Transverse colon (tissue), 4 donors: ENCODE results near the gene TOR1B. TPM values are rescaled to one million over a fixed set of nuclear protein-coding genes. Genes with fewer than 3 reads are reported as not detected.
"Not testable (repeated sequence)": the region's sequence is repeated elsewhere in the genome, so short reads cannot be mapped to it uniquely, and the experiment has no call there.

ENCODE experiments used
- DNase-seq: peaks from one replicate; pipeline ENCODE4 v3.0.0-alpha.2; 2019
- H3K27ac ChIP-seq, 4 donors: fragments of 200-600 bp; sonication (generic); 2 replicates each; pipeline ENCODE4 v1.5.1; 2016 to 2018; ENCODE audit warnings: inconsistent platforms in 4 of 4
- H3K27me3 ChIP-seq: fragments of 200-600 bp; sonication (generic); 2 replicates; pipeline ENCODE4 v1.5.1; 2017; ENCODE audit warnings: inconsistent platforms
- H3K36me3 ChIP-seq, 4 donors: fragments of 200-600 bp; sonication (generic); 2 replicates each; pipeline ENCODE4 v1.5.1; 2017 to 2019; ENCODE audit warnings: inconsistent platforms in 4 of 4
- H3K4me1 ChIP-seq, 4 donors: fragments of 200-600 bp; sonication (generic); 2 replicates each; pipeline ENCODE4 v1.5.1; 2017 to 2020; ENCODE audit warnings: inconsistent platforms in 4 of 4
- H3K4me3 ChIP-seq, 4 donors: fragments of 200-600 bp; sonication (generic); 1 replicate in 1 of 4; 2 replicates in 3 of 4; pipeline versions ENCODE4 v1.5.1 to v1.6.1; 2017 to 2019; ENCODE audit warnings: inconsistent platforms in 4 of 4
- H3K9me3 ChIP-seq, 2 donors: fragments of 200-600 bp; sonication (generic); 2 replicates each; pipeline ENCODE4 v1.5.1; 2017 to 2019; ENCODE audit warnings: inconsistent platforms in 2 of 2
- EP300 ChIP-seq: sonication (generic); formaldehyde crosslinking; IDR thresholded peaks from one replicate; pipeline ENCODE4 v1.6.1; 2017; ENCODE audit warnings: antibody characterized with exemption, low read depth
- POLR2A ChIP-seq: fragments of 450-650 bp; IDR thresholded peaks from one replicate; pipeline ENCODE4 v1.6.1; 2016; ENCODE audit warnings: antibody characterized with exemption, mild to moderate bottlenecking, moderate library complexity
- POLR2AphosphoS5 ChIP-seq, 3 donors: sonication (generic); formaldehyde crosslinking; IDR thresholded peaks; one replicate each; pipeline ENCODE4 v1.6.1; 2016; ENCODE audit warnings: antibody characterized with exemption in 3 of 3
- WGBS, 2 donors: methylation state at CpG; one replicate each; pipeline ENCODE4 v1.1.5; 2018; ENCODE audit warnings: low coverage in 1 of 2; 5-methylcytosine and 5-hydroxymethylcytosine counted together
- in situ Hi-C, 4 donors: fragments of 200-750 bp; cut with MboI; loops; one replicate each; pipeline versions ENCODE4 v1.15.0 to v1.15.1; 2017; ENCODE audit warnings: low sequenced_read_pairs in 3 of 4, low pct_ligation_motif_present in 1 of 4, low pct_unique_long_range_greater_than_20kb in 1 of 4
- intact Hi-C: fragments of 100-400 bp; cut with DNase I; formaldehyde crosslinking; loops from one replicate; pipeline ENCODE4 v1.15.1; 2023; ENCODE audit warnings: low total_unique reads
- total RNA-seq, 4 donors: library from RNA; depleted of rRNA; stranded (reverse); fragments of >200 nt; gene quantifications; one replicate each; pipeline ENCODE4 v1.1.0, GENCODE V29; 2016
- TF ChIP-seq, protein P1 (sequence below), 5 experiments: fragments of 200-600 bp in 3 of 5; fragments of 450-650 bp in 2 of 5; sonication (generic) in 3 of 5; IDR thresholded peaks; 1 replicate in 2 of 5; 2 replicates in 3 of 5; pipeline ENCODE4 v1.5.1; 2016 to 2017; ENCODE audit warnings: antibody characterized with exemption in 5 of 5, inconsistent platforms in 3 of 5, mild to moderate bottlenecking in 2 of 5, moderate library complexity in 1 of 5

Gene TOR1B
- total RNA-seq, 4 donors from 2014 or later, result 49.0 to 105 (median 62.7) TPM

DNA sequence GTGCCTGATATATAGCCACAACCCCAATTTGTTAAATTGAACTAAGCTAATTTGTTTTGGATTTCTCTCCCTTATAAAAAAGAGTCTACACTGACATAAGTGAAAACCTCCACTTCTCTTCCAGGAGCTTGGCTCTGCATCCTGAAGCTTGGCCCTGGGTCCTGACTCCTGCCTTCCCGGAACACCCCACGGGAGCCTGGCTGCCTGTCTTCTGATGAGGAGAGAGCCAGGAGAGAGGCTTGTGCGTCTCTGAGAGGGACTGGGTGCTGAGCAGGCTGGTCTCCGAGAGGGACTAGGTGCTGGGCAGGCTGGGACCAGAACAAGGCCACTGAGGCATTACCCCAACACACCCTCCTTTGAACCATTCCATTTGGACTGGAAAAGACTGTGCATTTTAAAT is 43.7 kb upstream of the TOR1B start:
- no peak for DNase-seq
- TF ChIP-seq EP300, result no peak
- TF ChIP-seq, protein P1, sequence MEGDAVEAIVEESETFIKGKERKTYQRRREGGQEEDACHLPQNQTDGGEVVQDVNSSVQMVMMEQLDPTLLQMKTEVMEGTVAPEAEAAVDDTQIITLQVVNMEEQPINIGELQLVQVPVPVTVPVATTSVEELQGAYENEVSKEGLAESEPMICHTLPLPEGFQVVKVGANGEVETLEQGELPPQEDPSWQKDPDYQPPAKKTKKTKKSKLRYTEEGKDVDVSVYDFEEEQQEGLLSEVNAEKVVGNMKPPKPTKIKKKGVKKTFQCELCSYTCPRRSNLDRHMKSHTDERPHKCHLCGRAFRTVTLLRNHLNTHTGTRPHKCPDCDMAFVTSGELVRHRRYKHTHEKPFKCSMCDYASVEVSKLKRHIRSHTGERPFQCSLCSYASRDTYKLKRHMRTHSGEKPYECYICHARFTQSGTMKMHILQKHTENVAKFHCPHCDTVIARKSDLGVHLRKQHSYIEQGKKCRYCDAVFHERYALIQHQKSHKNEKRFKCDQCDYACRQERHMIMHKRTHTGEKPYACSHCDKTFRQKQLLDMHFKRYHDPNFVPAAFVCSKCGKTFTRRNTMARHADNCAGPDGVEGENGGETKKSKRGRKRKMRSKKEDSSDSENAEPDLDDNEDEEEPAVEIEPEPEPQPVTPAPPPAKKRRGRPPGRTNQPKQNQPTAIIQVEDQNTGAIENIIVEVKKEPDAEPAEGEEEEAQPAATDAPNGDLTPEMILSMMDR (IDR thresholded peaks at IDR 0.05), result no peak
- no peak for TF ChIP-seq POLR2AphosphoS5 (IDR thresholded peaks at IDR 0.05)
- no peak for TF ChIP-seq POLR2A
- no peaks in the 10 kb centered on the region for H3K27me3 ChIP-seq
- H3K36me3 ChIP-seq, result no peaks in the 10 kb centered on the region
- no peaks in the 10 kb centered on the region for H3K9me3 ChIP-seq
- peaks cover 0 to 27% (median 6%) of the 10 kb centered on the region in 4 donors for H3K4me1 ChIP-seq
- no peak overlapping the region for H3K4me3 ChIP-seq
- in situ Hi-C loops, result no loop called here
- 86% methylated on average over 4 of the region's 4 CpGs; no CpG with 5 or more reads in 1 of the 2 donors for WGBS, 2 donors
- intact Hi-C loops, result no loop called here
- H3K27ac ChIP-seq, result no peak overlapping the region

DNA sequence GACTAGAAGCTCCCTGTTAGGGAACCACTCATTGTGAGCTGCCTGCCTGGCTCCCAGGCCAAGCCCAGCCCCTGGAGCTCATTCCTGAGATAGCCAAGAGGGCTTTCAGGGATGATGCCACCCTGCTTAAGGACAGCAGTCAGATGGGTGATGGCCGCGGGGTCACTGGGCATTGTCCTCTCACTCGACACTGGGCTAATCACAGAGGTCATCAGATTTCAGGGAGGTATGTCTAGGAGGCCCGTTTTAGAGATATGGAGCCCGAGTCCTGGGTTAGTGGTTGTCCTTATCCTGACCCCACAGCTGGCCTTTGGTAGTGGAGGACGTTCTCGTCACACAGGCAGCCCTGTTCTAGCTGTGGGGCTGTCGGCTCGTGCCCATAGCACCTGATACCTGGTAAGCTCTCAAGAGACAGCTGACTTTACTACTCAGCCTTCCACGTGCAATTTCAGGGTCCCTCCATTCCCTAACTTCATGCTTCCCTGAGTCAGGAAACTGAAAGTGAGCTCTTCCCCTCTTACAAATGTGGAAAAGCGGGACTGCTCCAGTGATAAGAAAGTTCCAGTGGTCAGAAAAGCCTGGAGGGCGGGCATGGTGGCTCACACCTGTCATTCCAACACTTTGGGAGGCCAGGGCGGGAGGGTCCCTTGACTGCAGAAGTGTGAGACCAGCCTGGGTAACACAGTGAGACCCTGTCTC is 43.0 kb upstream of the TOR1B start:
- Histone ChIP-seq H3K27me3 (no peaks in the 10 kb centered on the region), H3K27ac (no peak overlapping the region), H3K9me3 (no peaks in the 10 kb centered on the region), H3K4me1 (peaks cover 0 to 27% (median 6%) of the 10 kb centered on the region in 4 donors), H3K4me3 (no peak overlapping the region), H3K36me3 (no peaks in the 10 kb centered on the region)
- no peak for TF ChIP-seq POLR2A
- no peak for TF ChIP-seq EP300
- no peak for TF ChIP-seq POLR2AphosphoS5 (IDR thresholded peaks at IDR 0.05)
- TF ChIP-seq, protein P1 (IDR thresholded peaks at IDR 0.05), result no peak
- 78% methylated on average over 10 of the region's 13 CpGs; no CpG with 5 or more reads in 1 of the 2 donors for WGBS, 2 donors
- in situ Hi-C loops, result no loop called here
- intact Hi-C loops, result no loop called here
- DNase-seq, result no peak

DNA sequence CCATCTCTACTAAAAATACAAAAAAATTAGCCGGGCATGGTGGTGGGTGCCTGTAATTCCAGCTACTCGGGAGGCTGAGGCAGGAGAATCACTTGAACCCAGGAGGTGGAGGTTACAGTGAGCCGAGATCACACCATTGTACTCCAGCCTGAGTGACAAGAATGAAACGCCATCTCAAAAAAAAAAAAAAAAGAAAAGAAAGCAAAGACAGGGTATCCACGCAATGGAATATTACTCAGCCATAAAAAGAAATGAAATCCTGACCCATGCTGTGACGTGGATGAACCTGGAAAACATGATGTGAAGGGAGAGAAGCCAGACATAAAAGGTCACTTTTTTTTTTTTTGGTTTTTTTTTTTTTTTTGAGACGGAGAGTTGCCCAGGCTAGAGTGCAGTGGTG is 42.2 kb upstream of the TOR1B start:
- WGBS, 2 donors, result 53 to 70% methylated on average over 3 to 7 of the region's 7 CpGs
- Histone ChIP-seq H3K27ac (peak overlapping the region; percentile 72 to 85 (median 79)), H3K4me1 (peaks cover 0 to 28% (median 6%) of the 10 kb centered on the region in 4 donors)
- DNase-seq, H3K9me3 ChIP-seq, H3K4me3 ChIP-seq, in situ Hi-C loops, H3K27me3 ChIP-seq, H3K36me3 ChIP-seq, intact Hi-C loops: not testable (repeated sequence)

DNA sequence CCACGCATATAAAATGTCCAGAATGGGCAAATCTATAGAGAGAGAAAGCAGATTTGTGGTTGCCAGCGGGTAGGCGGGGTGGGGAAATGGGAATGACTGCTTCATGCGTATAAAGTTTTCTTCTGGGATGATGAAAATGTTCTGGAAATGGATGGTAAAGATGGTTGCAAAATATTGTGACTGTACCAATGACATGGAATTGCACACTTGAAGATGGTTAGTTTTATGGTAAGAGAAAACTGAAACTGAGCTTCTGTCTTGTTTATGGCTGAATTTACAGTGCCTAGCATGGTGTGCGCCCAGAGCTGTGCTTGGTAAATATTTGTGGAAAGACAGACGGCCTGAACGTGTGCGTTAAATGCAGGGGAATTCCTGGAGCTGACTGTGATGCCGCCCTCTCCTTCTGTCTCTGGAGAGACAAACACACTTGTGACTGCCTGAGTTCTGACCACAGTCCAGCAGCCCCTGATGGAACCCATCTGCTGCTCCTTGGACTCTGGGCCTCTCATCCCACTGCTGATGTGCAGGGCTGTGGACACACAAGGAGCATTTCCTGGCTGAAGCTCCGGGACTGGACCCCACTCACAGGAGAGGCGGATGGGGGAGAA is 41.6 kb upstream of the TOR1B start:
- Histone ChIP-seq H3K4me3 (no peak overlapping the region), H3K36me3 (no peaks in the 10 kb centered on the region), H3K27ac (peak overlapping the region; percentile 72 to 85 (median 79)), H3K27me3 (no peaks in the 10 kb centered on the region), H3K9me3 (no peaks in the 10 kb centered on the region), H3K4me1 (peaks cover 0 to 34% (median 6%) of the 10 kb centered on the region in 4 donors)
- in situ Hi-C loops, result no loop called here
- intact Hi-C loops, result no loop called here
- TF ChIP-seq POLR2AphosphoS5 (IDR thresholded peaks at IDR 0.05), result peak in 2 of 3 donors; percentile 53 to 68
- TF ChIP-seq, protein P1 (IDR thresholded peaks at IDR 0.05), result no peak
- no peak for TF ChIP-seq EP300
- 22 to 36% methylated on average over 5 to 11 of the region's 11 CpGs for WGBS, 2 donors
- DNase-seq, result peak; percentile 66
